Left hindlimb (tissue), 1 donor: ENCODE data around the gene PRKG1.
"Not testable (repeated sequence)": the region's sequence is repeated elsewhere in the genome, so short reads cannot be mapped to it uniquely, and the experiment has no call there.

Experiments
- DNase-seq: peaks from one replicate; pipeline ENCODE4 v3.0.0-alpha.2; 2018

Gene PRKG1

DNA sequence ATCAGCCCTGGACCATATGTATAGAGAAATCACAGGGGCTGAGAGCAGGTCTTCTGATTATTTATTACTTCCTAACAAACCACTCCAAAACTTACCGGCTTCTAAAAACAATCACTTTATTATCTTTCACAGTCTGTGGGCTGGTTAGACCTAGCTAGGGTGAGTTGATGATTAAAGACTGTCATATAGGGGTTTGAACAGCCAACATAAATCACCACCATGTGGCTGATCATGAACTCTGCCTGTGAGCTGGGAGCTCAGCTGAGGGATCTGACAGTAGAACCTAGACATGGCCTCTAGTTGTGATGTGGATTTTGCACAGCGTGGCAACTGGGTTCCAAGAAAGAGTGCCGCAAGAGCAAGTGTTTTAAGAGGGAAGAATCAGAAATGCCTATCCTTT, 319.8 kb downstream of the PRKG1 start:
- no peak for DNase-seq

GRCh38 chr10:51397244-51397643, 323.0 kb downstream of the PRKG1 start:
- DNase-seq: no peak

GRCh38 chr10:51397695-51398094, 323.4 kb downstream of the PRKG1 start:
- peak; percentile 33 for DNase-seq

- DNase-seq: no peak
These were observed 325.6 kb downstream of the PRKG1 start for GRCh38 chr10:51399840-51400239.

- no peak for DNase-seq
These were observed 326.3 kb downstream of the PRKG1 start for GRCh38 chr10:51400392-51401096.

- no peak for DNase-seq
These were observed 329.2 kb downstream of the PRKG1 start for GRCh38 chr10:51403521-51403920.

GRCh38 chr10:51405580-51406351, 331.5 kb downstream of the PRKG1 start:
- peak; percentile 36 for DNase-seq

DNA sequence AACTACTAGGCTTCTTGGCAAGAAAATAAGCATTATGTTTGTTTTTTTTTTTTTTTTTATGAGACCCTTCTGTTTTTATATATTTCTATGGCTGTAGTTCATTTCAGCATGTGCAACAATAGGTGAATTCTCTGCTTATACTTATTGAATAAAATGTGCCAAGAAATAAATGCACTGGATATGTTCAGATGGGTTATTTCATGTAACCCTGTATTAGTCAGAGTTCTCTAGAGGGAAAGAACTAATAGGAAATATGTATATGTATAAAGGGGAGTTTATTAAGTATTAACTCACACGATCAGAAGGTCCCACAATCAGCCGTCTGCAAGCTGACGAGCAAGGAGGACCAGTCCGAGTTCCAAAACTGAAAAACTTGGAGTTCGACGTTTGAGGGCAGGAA, 332.3 kb downstream of the PRKG1 start:
- no peak for DNase-seq

- no peak for DNase-seq
These were observed 342.2 kb downstream of the PRKG1 start for GRCh38 chr10:51416494-51416893.

- no peak for DNase-seq
These were observed 345.2 kb downstream of the PRKG1 start for GRCh38 chr10:51419196-51420093.

DNA sequence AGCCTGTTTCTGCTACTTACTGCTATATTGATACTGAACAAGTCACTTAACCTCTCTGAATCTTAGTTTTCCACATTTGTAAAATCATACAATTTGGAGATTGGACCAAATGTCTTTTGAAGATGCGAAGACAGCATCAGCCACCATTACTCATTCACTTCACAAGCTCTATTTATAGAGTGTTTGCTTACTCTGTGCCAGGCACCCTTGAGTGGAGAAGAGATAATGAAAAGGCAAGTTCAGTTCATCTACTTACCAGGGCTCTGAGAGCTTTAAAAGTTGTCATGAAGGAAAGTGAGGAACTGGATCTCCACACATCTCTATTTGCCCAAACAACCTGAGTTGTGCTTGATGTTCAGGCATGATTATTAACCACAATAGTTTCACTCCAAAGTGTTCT, 347.6 kb downstream of the PRKG1 start:
- no peak for DNase-seq

DNA sequence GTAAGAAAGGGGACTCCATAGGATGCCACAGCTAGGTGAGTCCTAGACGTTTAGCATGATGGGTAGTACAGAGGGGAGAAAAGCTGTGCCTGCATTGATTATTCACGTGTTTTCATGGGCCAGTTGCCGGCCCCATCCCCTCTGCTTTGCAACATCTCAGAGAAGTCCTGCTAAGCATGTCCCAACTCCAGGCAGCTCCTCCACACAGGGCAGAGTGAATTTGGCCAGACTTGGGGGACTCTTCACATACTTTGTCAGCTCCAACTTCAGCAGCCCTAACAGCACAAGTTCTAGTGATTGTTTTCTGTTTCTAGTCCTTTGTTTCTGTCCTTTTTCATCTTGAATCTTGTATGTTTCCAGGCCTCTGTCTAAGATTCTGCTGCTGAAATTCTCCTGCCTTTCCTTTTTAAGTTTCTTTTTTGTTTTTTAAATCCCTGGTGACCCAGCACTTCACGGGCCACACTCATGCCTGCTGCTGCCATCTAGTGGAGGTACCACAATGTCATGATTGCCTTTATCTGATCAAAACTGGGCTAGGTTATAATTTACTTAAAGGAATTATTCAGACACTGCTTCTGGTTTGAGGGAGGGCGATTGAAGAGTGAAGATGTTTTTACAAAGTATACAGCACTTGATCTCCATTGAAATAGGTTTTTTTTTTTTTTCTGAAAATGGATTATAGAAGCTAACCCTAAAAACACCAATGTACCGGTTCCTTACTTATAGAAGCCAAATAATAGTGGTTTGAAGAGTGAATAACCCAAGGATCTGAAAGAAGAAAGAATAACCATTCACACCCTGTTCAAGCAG, 348.2 kb downstream of the PRKG1 start:
- DNase-seq: peak; percentile 42

DNA sequence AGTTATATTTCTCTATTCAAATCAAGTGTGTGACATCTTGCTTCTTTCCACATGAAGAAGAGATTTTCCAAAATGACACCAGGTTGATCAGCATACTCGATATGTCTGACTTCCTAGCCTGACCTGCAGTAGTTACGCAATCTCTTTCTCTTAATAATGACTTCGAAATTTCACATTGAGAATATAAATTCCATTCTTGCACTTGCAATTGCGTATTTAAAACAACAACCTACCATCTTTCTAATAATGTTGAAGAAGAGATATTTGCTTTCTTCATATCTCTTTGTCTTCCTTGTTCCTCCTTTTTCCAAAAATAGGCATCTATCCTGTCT, 348.8 kb downstream of the PRKG1 start:
- no peak for DNase-seq

GRCh38 chr10:51425431-51425830, 351.1 kb downstream of the PRKG1 start:
- peak; percentile 66 for DNase-seq

- no peak for DNase-seq
These were observed 353.5 kb downstream of the PRKG1 start for GRCh38 chr10:51427758-51428157.

DNA sequence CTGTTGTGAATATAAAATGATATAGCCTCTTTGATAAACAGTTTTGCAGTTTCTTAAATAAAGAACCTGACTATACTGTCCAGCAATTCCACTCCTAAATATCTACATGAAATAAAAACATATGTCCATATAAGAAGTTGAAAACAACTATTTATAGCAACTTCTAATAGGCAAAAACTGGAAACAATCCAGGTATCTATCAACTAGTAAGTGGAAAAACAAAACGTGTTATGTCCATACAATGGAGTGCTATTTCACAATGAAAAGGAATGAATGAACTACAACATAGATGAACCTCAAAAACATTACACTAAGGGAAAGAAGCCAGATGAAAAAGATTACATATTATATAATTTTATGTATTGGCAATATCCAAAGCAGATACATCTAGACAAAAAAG, 356.2 kb downstream of the PRKG1 start:
- DNase-seq: no peak

- DNase-seq: no peak
These were observed 359.7 kb downstream of the PRKG1 start for GRCh38 chr10:51433949-51434475.

DNA sequence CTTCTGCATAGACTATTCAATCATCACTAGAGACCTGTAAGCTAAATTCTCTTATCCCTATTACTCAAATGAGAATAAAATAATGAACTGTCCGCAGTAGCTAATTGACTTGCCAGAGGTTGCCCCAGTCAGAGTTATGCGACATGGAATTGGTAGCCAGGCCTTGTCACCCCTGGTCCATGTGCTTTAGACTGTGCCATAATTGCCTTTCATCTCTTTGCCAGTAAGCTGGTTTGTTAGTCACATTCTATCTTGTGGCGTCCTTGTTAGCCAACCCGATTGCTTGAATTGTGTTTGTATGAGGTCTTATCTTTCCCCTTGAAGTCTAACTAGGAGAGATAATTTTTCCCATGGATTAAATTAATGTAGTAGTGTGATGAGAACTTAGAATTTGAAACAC, 362.5 kb downstream of the PRKG1 start:
- no peak for DNase-seq

DNA sequence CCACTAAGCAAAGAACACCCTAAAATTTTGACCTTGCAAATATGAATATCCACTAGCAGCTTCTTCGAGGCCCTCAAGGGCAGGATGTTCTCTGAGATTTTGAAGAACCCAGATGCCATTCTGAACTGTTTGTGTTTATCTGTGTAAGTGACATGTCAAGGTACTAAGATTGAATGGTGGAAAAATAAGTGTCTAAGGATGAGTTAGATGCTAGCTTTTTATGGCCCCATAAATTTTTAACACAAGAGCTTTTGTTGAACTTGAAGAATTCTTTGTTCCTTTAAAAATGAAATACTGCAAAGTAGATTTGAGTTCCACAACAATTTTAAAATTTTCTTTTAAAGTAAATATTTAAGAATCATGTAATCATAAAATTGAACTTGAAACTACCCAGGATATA, 365.4 kb downstream of the PRKG1 start:
- no peak for DNase-seq

GRCh38 chr10:51445588-51445987, 371.3 kb downstream of the PRKG1 start:
- DNase-seq: no peak

GRCh38 chr10:51447119-51447518, 372.8 kb downstream of the PRKG1 start:
- DNase-seq: no peak

DNA sequence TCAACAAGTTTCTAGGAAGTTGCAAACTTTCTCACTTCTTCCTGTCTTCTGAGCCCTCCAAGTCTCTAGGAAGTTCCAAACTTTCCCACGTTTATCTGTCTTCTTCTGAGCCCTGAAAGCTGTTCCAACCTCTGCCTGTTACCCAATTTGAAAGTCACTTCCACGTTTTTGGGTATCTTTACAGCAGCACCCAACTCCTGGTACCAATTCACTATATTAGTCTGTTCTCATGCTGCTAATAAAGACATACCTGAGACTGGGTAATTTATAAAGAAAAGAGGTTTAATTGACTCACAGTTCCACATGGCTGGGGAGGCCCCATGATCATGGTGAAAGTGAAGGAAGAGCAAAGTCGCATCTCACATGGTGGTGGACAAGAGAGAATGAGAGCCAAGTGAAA, 381.5 kb downstream of the PRKG1 start:
- DNase-seq: not testable (repeated sequence)
